ENCODE data around the gene ANKRD36. TPM values are rescaled to one million over a fixed set of nuclear protein-coding genes. Genes with fewer than 3 reads are reported as not detected.
"Not testable (repeated sequence)": the region's sequence is repeated elsewhere in the genome, so short reads cannot be mapped to it uniquely, and the experiment has no call there.

ANKRD36 gene
- total RNA-seq, 1 experiment from 2014 or later: 16.5 TPM

DNA sequence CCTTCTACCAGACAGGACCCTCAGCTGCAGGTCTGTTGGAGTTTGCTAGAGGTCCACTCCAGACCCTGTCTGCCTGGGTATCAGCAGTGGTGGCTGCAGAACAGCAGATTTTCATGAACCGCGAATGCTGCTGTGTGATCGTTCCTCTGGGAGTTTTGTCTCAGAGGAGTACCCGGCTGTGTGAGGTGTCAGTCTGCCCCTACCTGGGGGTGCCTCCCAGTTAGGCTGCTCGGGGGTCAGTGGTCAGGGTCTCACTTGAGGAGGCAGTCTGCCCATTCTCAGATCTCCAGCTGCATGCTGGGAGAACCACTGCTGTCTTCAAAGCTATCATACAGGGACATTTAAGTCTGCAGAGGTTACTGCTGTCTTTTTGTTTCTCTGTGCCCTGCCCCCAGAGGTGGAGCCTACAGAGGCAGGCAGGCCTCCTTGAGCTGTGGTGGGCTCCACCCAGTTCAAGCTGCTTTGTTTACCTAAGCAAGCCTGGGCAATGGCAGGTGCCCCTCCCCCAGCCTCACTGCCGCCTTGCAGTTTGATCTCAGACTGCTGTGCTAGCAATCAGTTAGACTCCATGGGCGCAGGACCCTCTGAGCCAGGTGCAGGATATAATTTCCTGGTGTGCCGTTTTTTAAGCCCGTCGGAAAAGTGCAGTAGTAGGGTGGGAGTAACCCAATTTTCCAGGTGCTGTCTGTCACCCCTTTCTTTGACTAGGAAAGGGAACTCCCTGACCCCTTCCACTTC, 118.1 kb downstream of the ANKRD36 start:
- H4K20me1 ChIP-seq (ENCODE audit: insufficient read depth); H3K27ac ChIP-seq (ENCODE audit: low read depth, low read length); H2AFZ ChIP-seq (ENCODE audit: low read depth, low read length, poor library complexity, severe bottlenecking); H3K4me2 ChIP-seq (ENCODE audit: low read length); H3K4me3 ChIP-seq (replicated peaks in 1 of 2; ENCODE audit: low read depth in 1 of 2, low read length in 2 of 2); H3K36me3 ChIP-seq (ENCODE audit: control insufficient read depth in 1 of 2, insufficient read depth in 2 of 2, low read length in 2 of 2); H3K9me2 ChIP-seq (ENCODE audit: insufficient read depth); DNase-seq (ENCODE audit: low read depth, low spot score); POLR2A ChIA-PET; ATAC-seq; BruUV-seq (replicated peaks); intact Hi-C loops (cut with micrococcal nuclease); H3K9ac ChIP-seq (ENCODE audit: low read length); H3K27me3 ChIP-seq (ENCODE audit: insufficient read depth, low read length); H3K79me2 ChIP-seq (ENCODE audit: insufficient read depth, low read length); H3K9me3 ChIP-seq (ENCODE audit: control insufficient read depth in 1 of 2, insufficient read depth in 1 of 2, low read depth in 1 of 2, low read length in 2 of 2); H3K4me1 ChIP-seq (ENCODE audit: control insufficient read depth in 1 of 2, insufficient read depth in 2 of 2, low read length in 2 of 2); CTCF ChIA-PET; RAD21 ChIA-PET (ENCODE audit: low non-redundant PET in 1 of 2, low total read pairs in 2 of 2, uncharacterized antibody in 2 of 2, unreplicated experiment in 2 of 2): not testable (repeated sequence)

DNA sequence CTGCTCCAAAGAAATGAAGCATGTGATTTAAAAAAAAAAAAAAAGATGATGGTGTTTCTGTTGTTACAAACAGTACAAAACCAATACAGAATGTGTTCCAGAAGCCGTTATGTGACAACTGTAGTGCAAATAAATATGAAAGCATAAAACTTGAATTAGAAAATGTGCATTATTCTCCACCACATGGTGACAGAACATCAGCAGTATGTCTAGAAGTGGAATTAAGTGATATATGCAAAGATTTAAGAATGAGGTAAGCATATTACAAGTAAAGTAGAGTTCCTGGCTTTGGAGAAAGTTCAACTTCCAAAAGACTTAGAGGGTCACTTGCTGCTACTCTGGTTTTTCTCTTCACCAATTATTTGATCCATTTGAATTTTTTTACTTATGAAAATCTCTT, 120.0 kb downstream of the ANKRD36 start:
- H3K4me3 ChIP-seq (replicated peaks in 1 of 2; ENCODE audit: low read depth in 1 of 2, low read length in 2 of 2); H3K4me2 ChIP-seq (ENCODE audit: low read length); intact Hi-C loops (cut with micrococcal nuclease); ATAC-seq; H3K79me2 ChIP-seq (ENCODE audit: insufficient read depth, low read length); DNase-seq (ENCODE audit: low read depth, low spot score); POLR2A ChIA-PET; H3K4me1 ChIP-seq (ENCODE audit: control insufficient read depth in 1 of 2, insufficient read depth in 2 of 2, low read length in 2 of 2); RAD21 ChIA-PET (ENCODE audit: low non-redundant PET in 1 of 2, low total read pairs in 2 of 2, uncharacterized antibody in 2 of 2, unreplicated experiment in 2 of 2); H3K9ac ChIP-seq (ENCODE audit: low read length); H3K36me3 ChIP-seq (ENCODE audit: control insufficient read depth in 1 of 2, insufficient read depth in 2 of 2, low read length in 2 of 2); H3K27me3 ChIP-seq (ENCODE audit: insufficient read depth, low read length); H3K9me2 ChIP-seq (ENCODE audit: insufficient read depth); H4K20me1 ChIP-seq (ENCODE audit: insufficient read depth); H3K9me3 ChIP-seq (ENCODE audit: control insufficient read depth in 1 of 2, insufficient read depth in 1 of 2, low read depth in 1 of 2, low read length in 2 of 2); BruUV-seq (replicated peaks); H2AFZ ChIP-seq (ENCODE audit: low read depth, low read length, poor library complexity, severe bottlenecking); H3K27ac ChIP-seq (ENCODE audit: low read depth, low read length); CTCF ChIA-PET: not testable (repeated sequence)

DNA sequence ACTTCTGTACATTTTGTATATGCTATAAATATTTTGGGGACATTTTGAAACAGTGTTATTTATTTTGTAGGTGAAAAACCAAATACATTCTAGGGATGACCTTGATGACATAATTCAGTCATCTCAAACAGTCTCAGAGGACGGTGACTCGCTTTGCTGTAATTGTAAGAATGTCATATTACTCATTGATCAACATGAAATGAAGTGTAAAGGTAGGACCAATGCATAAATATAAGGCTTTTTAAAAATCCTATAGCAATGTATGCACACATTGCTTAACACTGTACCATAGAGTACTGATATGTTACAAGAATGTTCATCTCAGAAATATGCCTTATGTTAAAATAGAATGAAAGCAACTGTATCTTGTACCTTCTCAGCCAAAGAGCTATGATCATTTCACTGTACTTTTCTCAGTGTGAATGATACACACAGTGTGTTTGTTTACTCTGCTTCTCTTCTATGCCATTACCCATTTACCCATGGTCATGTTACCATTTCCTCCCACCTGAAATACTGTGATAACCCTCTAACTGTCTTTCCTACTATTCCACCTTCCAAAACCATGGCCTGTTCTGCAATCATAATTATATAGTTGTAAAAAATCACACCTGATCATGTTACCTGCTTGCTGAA, 120.8 kb downstream of the ANKRD36 start:
- POLR2A ChIA-PET, CTCF ChIA-PET: not testable (repeated sequence)

DNA sequence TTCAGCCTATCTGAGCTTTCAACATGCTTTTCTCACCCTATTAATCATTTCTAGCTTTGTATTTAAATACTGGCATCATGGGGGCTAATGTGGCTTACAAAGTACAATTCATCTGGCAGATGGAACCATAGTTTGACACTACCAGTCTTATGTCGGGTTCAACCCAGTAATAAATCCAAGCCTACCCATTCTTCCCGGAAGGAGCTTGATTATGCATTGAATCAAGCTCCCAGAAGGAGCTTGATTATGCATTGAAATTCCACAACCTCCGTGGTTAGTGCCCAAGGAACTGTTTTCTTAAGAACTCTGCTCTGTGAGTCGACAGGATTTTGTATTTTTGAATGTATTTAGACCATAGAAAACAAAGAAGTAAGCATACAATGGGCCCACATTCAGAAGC, 148.2 kb downstream of the ANKRD36 start:
- H3K9ac ChIP-seq (ENCODE audit: low read length); POLR2A ChIA-PET; H3K4me1 ChIP-seq (ENCODE audit: control insufficient read depth in 1 of 2, insufficient read depth in 2 of 2, low read length in 2 of 2); BruUV-seq (replicated peaks); H3K4me3 ChIP-seq (replicated peaks in 1 of 2; ENCODE audit: low read depth in 1 of 2, low read length in 2 of 2); H3K79me2 ChIP-seq (ENCODE audit: insufficient read depth, low read length); CTCF ChIA-PET; H3K4me2 ChIP-seq (ENCODE audit: low read length); ATAC-seq; H3K27me3 ChIP-seq (ENCODE audit: insufficient read depth, low read length); DNase-seq (ENCODE audit: low read depth, low spot score); H3K9me2 ChIP-seq (ENCODE audit: insufficient read depth); H3K27ac ChIP-seq (ENCODE audit: low read depth, low read length); H4K20me1 ChIP-seq (ENCODE audit: insufficient read depth); H2AFZ ChIP-seq (ENCODE audit: low read depth, low read length, poor library complexity, severe bottlenecking); H3K9me3 ChIP-seq (ENCODE audit: control insufficient read depth in 1 of 2, insufficient read depth in 1 of 2, low read depth in 1 of 2, low read length in 2 of 2); H3K36me3 ChIP-seq (ENCODE audit: control insufficient read depth in 1 of 2, insufficient read depth in 2 of 2, low read length in 2 of 2); RAD21 ChIA-PET (ENCODE audit: low non-redundant PET in 1 of 2, low total read pairs in 2 of 2, uncharacterized antibody in 2 of 2, unreplicated experiment in 2 of 2); intact Hi-C loops (cut with micrococcal nuclease): not testable (repeated sequence)

More for the DNA sequence above, 120.8 kb downstream of the ANKRD36 start:
- DNase-seq (ENCODE audit: low read depth, low spot score); H3K9me3 ChIP-seq (ENCODE audit: control insufficient read depth in 1 of 2, insufficient read depth in 1 of 2, low read depth in 1 of 2, low read length in 2 of 2); BruUV-seq (replicated peaks); H3K4me1 ChIP-seq (ENCODE audit: control insufficient read depth in 1 of 2, insufficient read depth in 2 of 2, low read length in 2 of 2); H3K4me2 ChIP-seq (ENCODE audit: low read length); H3K27ac ChIP-seq (ENCODE audit: low read depth, low read length); H2AFZ ChIP-seq (ENCODE audit: low read depth, low read length, poor library complexity, severe bottlenecking); H3K9ac ChIP-seq (ENCODE audit: low read length); H4K20me1 ChIP-seq (ENCODE audit: insufficient read depth); intact Hi-C loops (cut with micrococcal nuclease); RAD21 ChIA-PET (ENCODE audit: low non-redundant PET in 1 of 2, low total read pairs in 2 of 2, uncharacterized antibody in 2 of 2, unreplicated experiment in 2 of 2); H3K36me3 ChIP-seq (ENCODE audit: control insufficient read depth in 1 of 2, insufficient read depth in 2 of 2, low read length in 2 of 2); H3K9me2 ChIP-seq (ENCODE audit: insufficient read depth); H3K4me3 ChIP-seq (replicated peaks in 1 of 2; ENCODE audit: low read depth in 1 of 2, low read length in 2 of 2); H3K27me3 ChIP-seq (ENCODE audit: insufficient read depth, low read length); H3K79me2 ChIP-seq (ENCODE audit: insufficient read depth, low read length): not testable (repeated sequence)
- peak; percentile 79 for ATAC-seq
